Endodermal cell (in vitro differentiated cells): Measurements from ENCODE around the gene TMPRSS13. TPM values are rescaled to one million over a fixed set of nuclear protein-coding genes. Genes with fewer than 3 reads are reported as not detected.

Source experiments
- DNase-seq: peaks from one replicate; pipeline ENCODE4 v3.0.0-alpha.2; 2017
- H3K27ac ChIP-seq: 2 replicates; pipeline ENCODE4 v1.5.1; 2013; ENCODE audit warnings: mild to moderate bottlenecking, low read depth, low read length, moderate library complexity
- H3K27me3 ChIP-seq: 2 replicates; pipeline ENCODE4 v1.6.1; 2013; ENCODE audit warnings: mild to moderate bottlenecking, low read length, moderate library complexity; ENCODE audit not compliant: insufficient read depth, control insufficient read depth, poor library complexity, severe bottlenecking
- H3K36me3 ChIP-seq: 2 replicates; pipeline ENCODE4 v1.7.0; 2013; ENCODE audit warnings: mild to moderate bottlenecking, low read length, moderate library complexity; ENCODE audit not compliant: control insufficient read depth, insufficient read depth
- H3K4me1 ChIP-seq: one replicate; pipeline ENCODE4 v1.7.0; 2013; ENCODE audit warnings: low read length; ENCODE audit not compliant: control insufficient read depth, insufficient read depth
- H3K4me3 ChIP-seq: 2 replicates; pipeline ENCODE4 v1.5.1; 2013; ENCODE audit warnings: mild to moderate bottlenecking, low read length, moderate library complexity
- H3K9ac ChIP-seq: 2 replicates; pipeline ENCODE4 v1.6.1; 2013; ENCODE audit warnings: mild to moderate bottlenecking, low read length, moderate library complexity; ENCODE audit not compliant: poor library complexity, severe bottlenecking; ENCODE audit errors: extremely low read depth
- H3K9me3 ChIP-seq: 2 replicates; pipeline ENCODE4 v1.6.1; 2013; ENCODE audit warnings: mild to moderate bottlenecking, low read length, moderate library complexity; ENCODE audit not compliant: control insufficient read depth
- H3K27ac Mint-ChIP-seq: 2 replicates; pipeline ENCODE4 v1.8.0; 2020; ENCODE audit warnings: mixed read lengths
- H3K27me3 Mint-ChIP-seq: 2 replicates; pipeline ENCODE4 v1.8.0; 2021; ENCODE audit warnings: mild to moderate bottlenecking, mixed read lengths; ENCODE audit not compliant: insufficient read depth
- H3K36me3 Mint-ChIP-seq: 2 replicates; pipeline ENCODE4 v1.8.0; 2020; ENCODE audit warnings: low read depth, mixed read lengths
- H3K4me1 Mint-ChIP-seq: 2 replicates; pipeline ENCODE4 v1.8.0; 2020; ENCODE audit warnings: mixed read lengths
- H3K4me3 Mint-ChIP-seq: 2 replicates; pipeline ENCODE4 v1.8.0; 2020; ENCODE audit warnings: mild to moderate bottlenecking, moderate library complexity, mixed read lengths
- H3K9me3 Mint-ChIP-seq: 2 replicates; pipeline ENCODE4 v1.8.0; 2020; ENCODE audit warnings: mild to moderate bottlenecking, mixed read lengths
- CTCF ChIP-seq: fragments of 200-600 bp; sonication (generic); conservative IDR thresholded peaks from 2 replicates; pipeline ENCODE4 v1.5.0; 2021; ENCODE audit warnings: antibody characterized with exemption, mild to moderate bottlenecking
- WGBS, 2 experiments: methylation state at CpG; one replicate each; pipeline versions ENCODE4 v1.1.5 to v1.1.7; 2013; ENCODE audit warnings: missing lambda C conversion rate in 2 of 2, mixed read lengths in 1 of 2; ENCODE audit not compliant: insufficient coverage in 1 of 2, insufficient read length in 1 of 2; 5-methylcytosine and 5-hydroxymethylcytosine counted together
- total RNA-seq, 2 donors: library from RNA; stranded (reverse); fragmentation: NEBNext Ultra II Directional in 1 of 2; extraction: Animal tissue kit (Norgen Biotek cat#: 25700) in 1 of 2; gene quantifications; 2 replicates in 1 of 2; 3 replicates in 1 of 2; pipeline ENCODE4 v1.2.1, GENCODE V29; 2021

TMPRSS13 gene
- total RNA-seq, 2 donors from 2014 or later = 2.5 to 6.4 TPM

GRCh38 chr11:117969160-117969991, 40.2 kb upstream of the TMPRSS13 start:
- Histone ChIP-seq H3K36me3 (no peaks in the 10 kb centered on the region), H3K4me1 (no peaks in the 10 kb centered on the region), H3K9me3 (no peaks in the 10 kb centered on the region), H3K9ac (no peak overlapping the region), H3K27ac (no peak overlapping the region), H3K4me3 (no peak overlapping the region), H3K27me3 (peaks cover 3% of the 10 kb centered on the region)
- 90 to 97% methylated on average over 4 to 5 of the region's 5 CpGs for WGBS, 2 experiments
- no peak for DNase-seq
- no peak for TF ChIP-seq CTCF
- H3K36me3 Mint-ChIP-seq = no peaks in the 10 kb centered on the region
- H3K27ac Mint-ChIP-seq = no peak overlapping the region
- H3K9me3 Mint-ChIP-seq = no peaks in the 10 kb centered on the region
- H3K4me3 Mint-ChIP-seq = no peak overlapping the region
- H3K27me3 Mint-ChIP-seq = peaks cover 17% of the 10 kb centered on the region
- peaks cover 2% of the 10 kb centered on the region for H3K4me1 Mint-ChIP-seq

- no peak overlapping the region for H3K27ac ChIP-seq
- Mint-ChIP-seq H3K27ac (no peak overlapping the region), H3K27me3 (peaks cover 14% of the 10 kb centered on the region), H3K36me3 (no peaks in the 10 kb centered on the region), H3K9me3 (no peaks in the 10 kb centered on the region), H3K4me3 (no peak overlapping the region), H3K4me1 (no peaks in the 10 kb centered on the region)
- no peaks in the 10 kb centered on the region for H3K36me3 ChIP-seq
- no peak overlapping the region for H3K9ac ChIP-seq
- 90 to 92% methylated on average over 5 to 7 of the region's 8 CpGs for WGBS, 2 experiments
- no peak for TF ChIP-seq CTCF
- H3K27me3 ChIP-seq = peaks cover 3% of the 10 kb centered on the region
- H3K9me3 ChIP-seq = no peaks in the 10 kb centered on the region
- H3K4me3 ChIP-seq = no peak overlapping the region
- H3K4me1 ChIP-seq = no peaks in the 10 kb centered on the region
- DNase-seq = no peak
Measured at GRCh38 chr11:117966908-117967307, 37.7 kb upstream of the TMPRSS13 start.

DNA sequence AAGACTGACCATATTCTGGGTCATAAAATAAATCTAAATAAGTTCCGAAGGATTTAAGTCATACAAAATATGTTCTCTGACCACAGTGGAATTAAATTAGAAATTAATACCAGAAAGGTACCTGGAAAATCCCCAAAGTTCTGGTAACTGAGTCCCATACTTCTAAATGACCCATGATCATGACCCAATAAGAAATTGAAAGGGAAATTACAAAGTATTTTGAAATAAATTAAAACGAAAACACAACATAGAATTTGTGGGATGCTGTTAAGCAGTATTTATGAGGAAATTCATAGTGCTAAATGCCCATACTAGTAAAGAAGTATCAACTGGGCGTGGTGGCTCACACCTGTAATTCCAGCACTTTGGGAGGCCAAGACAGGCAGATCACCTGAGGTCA, 33.6 kb upstream of the TMPRSS13 start:
- no peaks in the 10 kb centered on the region for H3K9me3 Mint-ChIP-seq
- H3K4me1 ChIP-seq = no peaks in the 10 kb centered on the region
- H3K4me3 Mint-ChIP-seq = no peak overlapping the region
- WGBS, 2 experiments = 86 to 97% methylated on average over 1 to 3 of the region's 3 CpGs
- H3K4me3 ChIP-seq = no peak overlapping the region
- no peak overlapping the region for H3K27ac Mint-ChIP-seq
- DNase-seq = no peak
- TF ChIP-seq CTCF = no peak
- no peaks in the 10 kb centered on the region for H3K4me1 Mint-ChIP-seq
- H3K27me3 Mint-ChIP-seq = peaks cover 3% of the 10 kb centered on the region
- H3K9me3 ChIP-seq = no peaks in the 10 kb centered on the region
- no peaks in the 10 kb centered on the region for H3K36me3 ChIP-seq
- H3K27me3 ChIP-seq = no peaks in the 10 kb centered on the region
- no peak overlapping the region for H3K27ac ChIP-seq
- H3K9ac ChIP-seq = no peak overlapping the region
- H3K36me3 Mint-ChIP-seq = no peaks in the 10 kb centered on the region
